Right hindlimb (tissue), 1 donor: ENCODE data around the gene COL4A1.
"Not testable (repeated sequence)": the region's sequence is repeated elsewhere in the genome, so short reads cannot be mapped to it uniquely, and the experiment has no call there.

Source experiments
- DNase-seq: peaks from one replicate; pipeline ENCODE4 v3.0.0-alpha.2; 2018

The COL4A1 gene

DNA sequence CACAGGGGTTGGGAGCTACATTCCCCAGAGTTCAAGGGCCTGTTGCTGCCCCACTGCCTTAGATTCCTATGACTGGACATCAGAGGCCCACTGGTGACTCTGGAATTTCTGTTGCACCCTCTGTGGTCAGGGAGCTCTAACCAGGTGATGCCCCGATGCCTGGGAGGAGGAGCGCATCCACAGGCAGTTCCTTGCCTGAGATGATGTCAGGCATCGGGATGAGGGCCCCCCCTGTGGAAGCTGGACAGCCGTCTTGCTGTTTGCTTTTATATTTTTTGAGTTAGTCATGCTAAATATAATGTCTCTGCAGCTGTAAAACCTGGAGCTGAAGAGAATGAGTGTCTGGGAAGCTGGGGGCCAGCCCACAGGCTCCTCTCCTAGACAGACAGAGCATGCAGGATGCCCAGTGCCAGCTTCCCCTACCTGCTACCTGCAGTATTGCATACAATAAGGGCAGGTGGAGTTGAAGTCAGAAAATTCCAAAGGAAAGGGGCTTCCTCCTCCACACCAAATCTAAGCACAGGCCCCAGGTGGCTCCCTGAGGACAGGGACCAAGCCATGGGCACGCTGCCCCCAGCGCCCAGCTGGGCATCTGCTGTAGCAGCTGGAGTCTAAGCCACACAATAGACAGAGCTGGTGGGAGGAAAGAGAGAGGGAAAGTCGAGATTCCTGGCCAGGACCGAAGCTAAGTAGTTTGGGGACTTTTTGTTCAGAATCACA, 16.4 kb upstream of the COL4A1 start:
- DNase-seq = peak; percentile 69

DNA sequence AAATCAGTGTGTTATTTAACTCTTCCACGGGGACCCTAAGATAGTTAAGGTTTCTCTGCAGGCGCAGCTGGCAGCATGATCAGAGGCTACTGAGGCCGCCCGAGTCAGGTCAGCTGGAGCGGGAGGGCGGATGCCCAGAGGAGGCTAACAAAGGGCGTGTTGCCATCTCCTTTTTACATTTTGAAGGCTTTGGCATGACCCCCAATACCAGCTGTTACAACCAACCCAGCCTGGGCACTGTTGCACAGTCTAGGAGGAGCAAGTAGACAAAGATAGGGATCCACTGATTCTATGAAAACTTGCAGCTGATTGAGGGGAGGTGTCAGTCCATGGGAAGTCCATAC, 15.8 kb upstream of the COL4A1 start:
- no peak for DNase-seq

DNA sequence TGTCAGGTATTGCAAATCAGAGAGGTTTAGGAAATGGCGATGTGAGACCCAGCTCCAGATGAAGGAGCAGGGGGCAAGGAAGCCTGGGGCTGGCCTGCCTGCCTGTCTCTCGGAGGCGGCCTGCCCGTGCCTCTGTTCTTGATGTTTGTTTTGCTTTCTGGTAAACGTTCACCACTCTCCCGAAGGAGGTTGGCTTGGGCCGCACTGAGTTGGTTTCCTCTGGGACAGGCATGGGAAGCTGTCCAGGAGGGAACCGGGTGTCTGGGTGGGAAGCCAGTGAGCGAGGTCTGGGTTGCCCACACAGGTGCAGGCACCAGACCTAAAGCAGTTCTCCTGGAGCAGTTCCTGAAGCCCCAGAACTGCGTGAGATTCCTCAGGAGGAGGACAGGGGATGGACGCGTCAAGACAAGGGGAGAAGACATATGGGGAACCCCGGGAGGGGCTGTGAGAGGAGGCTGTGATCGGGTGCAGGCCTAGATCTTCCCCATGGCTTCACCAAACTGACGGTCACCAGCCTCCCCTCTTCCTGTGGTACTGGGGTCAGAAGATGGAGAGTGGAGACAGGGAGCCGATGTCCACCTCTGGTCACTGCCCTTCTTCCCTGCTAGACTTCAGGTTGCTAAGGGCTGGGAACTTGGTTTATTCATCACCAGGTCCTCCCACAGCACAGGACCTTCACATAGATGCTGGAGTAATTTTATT, 15.3 kb upstream of the COL4A1 start:
- peak; percentile 18 for DNase-seq

DNA sequence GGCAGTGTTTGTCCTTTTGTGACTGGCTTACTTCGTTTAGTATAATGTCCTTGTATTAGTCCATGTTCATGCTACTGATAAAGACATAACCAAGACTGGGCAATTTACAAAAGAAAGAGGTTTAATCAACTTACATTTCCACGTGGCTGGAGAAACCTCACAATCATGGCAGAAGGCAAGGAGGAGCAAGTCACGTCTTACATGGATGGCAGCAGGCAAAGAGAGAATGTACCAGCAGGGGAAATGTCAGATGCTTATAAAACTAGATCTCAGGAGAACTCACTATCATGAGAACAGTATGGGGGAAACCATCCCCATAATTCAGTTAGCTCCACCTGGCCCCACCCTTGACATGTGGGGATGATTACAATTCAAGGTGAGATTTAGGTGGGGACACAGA, 14.6 kb upstream of the COL4A1 start:
- DNase-seq = not testable (repeated sequence)

DNA sequence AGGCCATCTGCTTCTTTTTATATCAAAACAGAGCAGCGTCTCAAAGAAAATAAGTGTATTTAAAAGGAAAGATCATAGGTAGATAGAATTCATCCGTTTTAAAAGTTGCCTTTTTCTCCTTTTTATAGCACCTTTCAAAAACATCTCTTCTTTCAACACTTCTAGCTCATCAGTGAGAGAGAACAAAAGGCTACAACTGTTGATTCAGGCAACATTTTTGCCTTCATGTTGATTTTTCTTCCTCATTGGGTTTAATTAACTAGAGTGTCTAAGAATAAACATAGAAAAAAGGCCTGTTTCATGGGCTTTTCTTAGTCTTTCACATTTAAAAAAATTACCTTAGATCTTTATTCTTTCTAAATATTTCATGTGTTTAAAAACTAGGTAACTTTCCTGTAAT, 13.7 kb upstream of the COL4A1 start:
- no peak for DNase-seq

DNA sequence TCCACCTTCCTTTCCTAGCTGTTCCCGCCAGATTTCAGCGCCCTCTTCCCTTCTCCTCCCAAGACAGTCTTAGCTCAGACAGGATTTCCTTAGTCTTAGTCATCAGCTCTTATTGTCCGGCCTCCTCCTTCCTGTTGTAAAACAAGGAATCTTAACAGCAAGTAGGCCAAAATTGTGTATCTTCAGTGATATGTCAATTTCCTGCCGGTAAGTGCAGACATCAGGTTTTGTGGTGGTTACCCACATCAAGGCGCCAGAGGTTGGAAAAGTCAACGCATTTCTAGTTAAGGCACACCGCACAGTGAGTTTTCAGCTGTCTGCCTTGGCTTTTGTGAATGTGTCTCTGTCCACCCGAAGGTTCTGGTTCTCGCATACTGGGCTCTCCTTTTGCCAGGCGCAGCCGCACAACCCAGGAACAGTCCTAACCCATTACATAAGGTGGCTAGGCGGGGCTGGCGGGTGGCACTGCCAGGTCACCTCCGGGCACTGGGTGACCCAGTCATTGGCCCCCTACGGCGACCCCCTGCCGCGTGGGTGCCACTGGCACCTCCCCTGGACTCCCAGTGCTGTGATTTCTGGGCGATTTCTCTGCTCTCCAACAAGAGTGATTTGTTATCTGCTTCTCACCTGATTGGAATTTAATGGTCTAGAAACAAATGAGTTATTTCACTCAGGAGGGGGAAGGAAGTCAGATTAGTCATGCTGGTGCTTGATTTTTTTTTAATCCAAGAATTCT, 13.0 kb upstream of the COL4A1 start:
- DNase-seq = peak; percentile 21

DNA sequence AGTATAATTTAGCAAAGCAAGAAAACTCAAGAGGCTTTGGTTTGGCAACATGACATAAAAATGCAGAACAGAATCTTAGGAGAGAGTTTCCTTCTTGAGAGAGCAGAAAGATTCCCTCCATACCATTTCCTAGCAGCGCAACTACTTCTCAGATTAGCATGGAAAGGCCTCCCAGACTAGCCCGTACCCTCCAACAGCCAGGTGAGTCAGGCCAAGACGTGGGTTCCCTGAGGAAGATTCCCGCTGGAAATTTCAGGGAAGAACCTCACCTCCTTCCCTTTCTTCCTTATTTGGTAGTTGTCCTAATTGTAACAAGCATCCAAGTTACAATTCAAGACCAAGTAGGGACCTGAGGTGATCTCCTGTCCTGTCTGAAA, 12.4 kb upstream of the COL4A1 start:
- DNase-seq = no peak

DNA sequence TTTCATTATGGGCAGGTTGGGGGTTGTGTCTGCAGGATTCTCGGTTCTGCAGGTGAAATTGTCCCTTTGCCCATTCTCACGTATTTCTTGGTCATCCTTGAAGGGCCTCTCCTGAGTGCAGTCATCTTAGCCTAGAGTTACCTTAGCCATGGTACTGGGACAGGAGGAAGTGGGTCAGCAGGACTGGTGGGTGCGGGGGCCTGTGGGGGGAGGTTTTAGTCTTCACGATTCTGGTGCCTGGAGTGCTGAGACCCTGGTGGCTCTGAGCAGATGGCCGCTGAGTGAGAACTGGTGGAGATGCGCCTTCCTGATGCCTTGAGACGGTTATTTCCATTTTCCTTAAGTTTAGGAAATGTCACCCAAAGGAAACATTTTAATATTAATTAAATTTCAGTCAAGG, 12.0 kb upstream of the COL4A1 start:
- DNase-seq = peak; percentile 11

DNA sequence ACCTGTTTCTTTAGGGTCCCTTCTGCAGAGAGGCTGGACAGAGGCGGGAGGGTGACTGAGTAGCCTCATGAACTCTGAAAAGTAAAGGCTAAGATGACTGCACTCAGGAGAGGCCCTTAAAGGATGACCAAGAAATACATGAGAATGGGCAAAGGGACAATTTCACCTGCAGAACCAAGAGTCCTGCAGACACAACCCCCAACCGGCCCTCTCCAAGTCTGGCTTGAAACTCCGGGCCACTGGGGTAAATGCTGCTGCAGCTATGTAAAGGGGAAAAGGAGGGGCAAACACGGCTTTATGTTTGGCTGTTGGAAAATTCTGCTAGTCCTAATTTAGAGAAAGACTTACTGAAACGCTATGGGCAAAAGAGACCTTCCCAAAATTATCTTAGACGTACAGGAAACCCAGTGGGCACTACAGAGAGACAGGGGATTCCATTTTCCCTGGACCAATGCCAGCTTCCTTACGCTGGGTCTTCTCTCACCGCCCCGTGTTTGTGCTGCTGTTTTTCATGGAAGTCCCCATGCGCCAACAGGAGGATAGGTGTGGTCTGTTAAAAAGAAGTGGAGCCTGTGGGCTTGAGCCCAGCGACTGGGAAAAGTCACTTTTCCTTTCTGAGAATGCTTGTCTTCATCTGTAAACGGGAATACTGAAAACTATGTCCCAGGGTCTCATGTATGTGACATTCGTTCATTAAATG, 10.7 kb upstream of the COL4A1 start:
- DNase-seq = peak; percentile 15

DNA sequence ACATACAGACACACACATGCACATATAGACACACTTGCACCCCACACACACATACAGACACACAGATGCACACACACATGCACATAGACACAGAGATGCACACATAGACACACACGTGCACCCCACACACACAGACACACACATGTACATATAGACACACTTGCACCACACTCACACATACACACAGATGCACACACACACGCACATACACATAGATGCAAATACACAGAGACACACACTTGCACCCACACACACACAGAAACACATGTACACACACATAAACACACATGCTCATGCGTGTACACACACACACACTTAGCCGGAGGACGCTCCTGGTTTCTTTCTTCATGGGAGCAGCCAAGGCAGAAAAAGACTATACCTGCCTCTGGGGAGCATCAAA, 10.1 kb upstream of the COL4A1 start:
- peak; percentile 7 for DNase-seq

DNA sequence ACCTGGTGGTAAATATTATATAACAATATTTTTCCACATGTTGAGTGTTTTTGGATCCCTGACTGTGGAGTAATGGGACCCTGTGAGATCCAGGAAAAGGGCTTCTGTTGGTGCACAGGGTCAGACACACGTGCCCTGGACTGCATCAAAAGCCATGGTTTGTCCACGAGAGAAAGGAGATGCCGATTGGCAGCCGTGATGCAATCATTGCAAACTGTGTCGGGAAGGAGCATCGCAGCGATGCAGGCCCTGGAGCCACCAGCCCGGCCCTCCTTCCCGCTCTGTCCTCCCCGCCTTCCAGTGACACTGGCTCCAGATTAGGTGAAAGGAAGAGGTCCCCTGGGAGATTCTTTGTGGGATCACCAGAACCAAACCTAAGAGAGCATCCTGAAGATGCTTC, 9.2 kb upstream of the COL4A1 start:
- DNase-seq = peak; percentile 11

DNA sequence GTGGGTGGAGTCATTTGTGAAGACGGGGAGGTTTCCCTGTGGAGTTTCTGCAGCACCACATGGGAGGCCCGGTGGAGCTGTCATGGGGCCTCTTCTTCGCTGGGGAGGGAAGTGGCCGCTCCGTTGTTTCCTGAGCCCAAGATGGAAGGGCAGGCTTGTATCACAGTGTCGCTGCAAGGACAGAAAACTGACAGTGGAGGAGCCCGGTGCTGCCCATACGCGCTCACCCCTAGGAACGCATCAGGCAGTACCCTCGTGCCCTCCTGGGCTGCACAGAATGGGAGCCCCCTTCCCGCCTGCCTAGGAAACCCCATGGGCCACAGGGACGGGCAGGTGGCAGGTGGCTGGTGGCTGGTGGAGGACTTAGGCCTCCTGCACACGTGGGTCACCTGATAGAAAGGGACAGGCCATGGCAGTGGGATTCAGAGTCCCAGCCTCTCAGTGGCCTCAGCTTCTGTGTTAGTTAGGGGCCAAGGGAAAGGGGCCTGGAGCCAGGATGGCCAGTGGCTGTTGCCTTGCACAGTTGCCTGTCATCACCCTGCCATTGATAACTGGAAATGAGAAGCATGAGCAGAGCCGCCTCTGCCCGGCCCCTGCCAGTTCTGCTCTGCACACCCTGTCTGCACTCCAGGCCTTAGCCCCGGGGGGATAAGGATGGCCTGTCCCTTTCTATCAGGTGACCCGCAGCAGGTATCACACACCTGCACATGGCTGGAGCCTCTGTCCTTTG, 7.7 kb upstream of the COL4A1 start:
- DNase-seq = peak; percentile 12

DNA sequence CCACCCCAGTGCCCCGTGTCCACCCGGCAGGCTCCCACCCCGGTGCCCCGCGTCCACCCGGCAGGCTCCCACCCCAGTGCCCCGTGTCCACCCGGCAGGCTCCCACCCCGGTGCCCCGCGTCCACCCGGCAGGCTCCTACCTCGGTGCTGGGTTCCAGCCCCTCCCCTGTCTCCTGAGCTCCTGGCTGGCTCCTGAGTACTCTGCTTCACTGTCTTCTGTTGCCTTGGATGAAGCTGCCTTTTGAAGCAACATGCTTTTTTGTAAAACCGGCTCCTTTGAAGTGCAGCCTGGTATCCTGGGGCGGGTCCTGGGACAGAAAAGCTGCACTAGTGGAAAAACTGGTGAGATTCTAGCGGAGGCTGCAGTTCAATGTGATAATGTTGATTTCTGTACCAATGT, 6.8 kb upstream of the COL4A1 start:
- peak; percentile 7 for DNase-seq

DNA sequence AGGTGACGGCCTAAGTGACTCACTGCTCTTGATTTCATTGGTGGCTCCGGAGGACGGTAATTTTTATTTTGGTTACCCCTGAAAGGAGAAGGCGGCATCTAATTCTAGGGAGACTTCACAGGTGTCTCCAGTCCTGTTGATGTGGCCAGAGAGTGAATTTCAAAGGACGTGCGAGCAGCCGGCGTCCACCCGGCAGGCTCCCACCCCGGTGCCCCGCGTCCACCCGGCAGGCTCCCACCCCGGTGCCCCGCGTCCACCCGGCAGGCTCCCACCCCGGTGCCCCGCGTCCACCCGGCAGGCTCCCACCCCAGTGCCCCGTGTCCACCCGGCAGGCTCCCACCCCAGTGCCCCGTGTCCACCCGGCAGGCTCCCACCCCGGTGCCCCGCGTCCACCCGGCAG, 6.3 kb upstream of the COL4A1 start:
- DNase-seq = not testable (repeated sequence)

DNA sequence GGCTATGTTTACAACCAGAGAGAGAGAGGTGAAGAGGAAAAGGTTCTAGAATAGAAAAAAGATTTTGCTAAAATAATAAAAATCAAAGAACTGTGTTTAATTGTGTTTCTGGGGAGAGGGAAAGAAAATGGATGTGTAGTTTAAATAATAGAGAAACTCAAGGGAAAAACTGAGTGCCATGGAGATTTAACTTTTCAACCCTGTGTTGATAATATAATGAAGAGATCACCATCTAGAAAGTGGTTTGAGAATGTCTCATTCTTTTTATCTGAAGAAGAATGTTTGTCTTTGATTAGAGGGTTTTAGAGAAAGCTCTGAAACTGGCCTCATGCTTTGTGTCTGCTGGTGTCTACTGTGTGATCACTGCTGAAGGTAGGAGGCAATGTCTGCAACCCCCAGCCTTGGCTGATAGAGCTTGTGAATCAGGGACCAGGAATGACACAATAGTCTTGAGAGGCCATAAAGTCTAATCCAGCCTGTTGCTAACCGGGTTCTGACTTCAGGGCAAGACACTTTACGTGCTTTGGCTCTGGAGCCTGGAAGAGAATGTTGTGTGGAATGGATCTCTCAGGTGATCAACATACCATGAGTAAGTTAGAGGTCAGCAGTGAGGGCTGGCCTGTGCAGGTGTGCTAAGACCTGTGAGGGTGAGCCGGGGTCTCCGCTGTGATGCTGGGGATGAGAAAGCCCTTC, 5.5 kb upstream of the COL4A1 start:
- peak; percentile 17 for DNase-seq

DNA sequence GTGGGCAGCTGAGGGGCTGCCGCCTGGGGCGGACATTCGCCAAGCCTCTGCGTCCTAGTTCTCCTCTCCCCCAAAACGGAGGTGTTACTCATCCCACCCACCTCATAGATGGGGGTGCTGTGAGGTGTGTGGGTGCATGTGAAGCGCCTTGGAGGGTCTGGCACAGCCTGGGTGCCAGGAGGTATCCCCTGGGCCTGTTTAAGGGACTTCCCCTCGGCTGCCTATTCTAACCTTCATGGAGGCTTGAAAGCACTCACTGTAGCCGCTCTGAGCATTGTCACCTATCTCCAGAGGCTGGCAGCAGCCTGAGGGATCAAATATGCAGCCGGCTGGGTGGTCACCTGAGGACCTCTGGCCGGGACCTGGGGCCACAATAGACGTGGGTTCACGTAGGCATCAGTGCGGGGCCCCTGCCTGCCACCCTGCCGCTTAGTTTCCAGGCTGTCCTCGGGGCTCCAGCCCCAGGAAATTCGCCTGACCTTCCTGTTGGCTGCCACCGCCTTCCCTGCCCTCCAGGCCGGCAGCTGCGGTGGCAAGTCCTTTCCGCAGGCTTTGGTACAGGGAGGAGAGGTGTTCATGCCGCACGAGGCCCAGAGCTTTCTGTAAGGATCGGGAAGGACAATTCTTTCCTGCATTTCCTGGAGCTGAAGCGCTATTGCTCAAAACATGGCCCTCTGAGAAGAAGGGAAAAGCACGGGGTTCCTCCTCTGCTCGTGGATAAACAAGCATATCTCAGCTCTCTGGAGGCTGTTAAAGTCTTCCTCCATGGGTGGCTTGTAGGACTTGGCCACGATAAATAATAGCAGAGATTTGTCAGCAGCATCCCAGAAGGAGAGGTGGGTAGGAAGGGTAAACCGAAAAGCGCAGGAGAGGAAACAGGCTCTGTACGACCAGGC, 4.7 kb upstream of the COL4A1 start:
- peak; percentile 17 for DNase-seq

DNA sequence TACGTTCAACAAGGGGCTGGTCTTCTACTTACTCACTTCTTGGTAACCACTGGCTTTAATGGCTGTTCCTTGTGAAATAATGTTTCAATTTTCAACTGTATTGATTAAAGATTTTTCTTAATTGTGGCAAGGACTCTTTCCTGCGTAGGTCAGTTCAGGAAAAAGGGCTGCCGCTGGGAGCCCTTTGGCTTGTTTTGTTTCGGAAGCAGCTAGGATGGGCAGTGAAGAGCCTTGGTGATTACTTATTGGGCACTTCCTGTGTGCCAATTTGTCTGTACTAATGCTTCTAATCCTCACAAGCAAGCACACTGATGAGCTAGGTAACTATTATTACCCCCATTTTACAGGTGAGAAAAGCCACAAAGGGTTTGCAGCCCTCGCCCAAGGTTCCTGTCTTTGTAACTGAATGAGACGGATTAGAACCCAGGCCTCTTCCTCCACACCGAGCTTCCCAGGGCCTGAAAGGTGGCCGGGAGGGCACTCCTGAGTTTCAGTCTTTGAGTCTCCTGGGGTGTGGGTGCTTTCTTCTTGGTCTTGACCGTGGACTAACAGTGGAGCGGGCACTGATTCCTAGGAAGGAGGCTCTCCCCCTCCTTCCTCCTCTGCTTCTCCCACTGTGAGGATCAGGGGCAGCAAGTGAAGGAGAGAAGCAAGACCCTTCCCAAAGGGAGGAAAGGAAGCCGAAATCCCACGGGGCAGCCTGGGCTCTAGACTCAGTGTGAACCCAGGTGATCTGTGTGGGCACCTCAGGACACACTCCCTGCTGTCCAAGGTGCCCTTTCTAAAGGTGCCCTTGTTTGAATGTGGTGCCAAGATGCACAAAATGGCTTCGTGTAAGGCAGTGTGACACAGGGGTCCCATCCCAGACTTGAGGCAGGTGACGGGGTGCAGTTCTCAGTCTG, 3.8 kb upstream of the COL4A1 start:
- peak; percentile 9 for DNase-seq

DNA sequence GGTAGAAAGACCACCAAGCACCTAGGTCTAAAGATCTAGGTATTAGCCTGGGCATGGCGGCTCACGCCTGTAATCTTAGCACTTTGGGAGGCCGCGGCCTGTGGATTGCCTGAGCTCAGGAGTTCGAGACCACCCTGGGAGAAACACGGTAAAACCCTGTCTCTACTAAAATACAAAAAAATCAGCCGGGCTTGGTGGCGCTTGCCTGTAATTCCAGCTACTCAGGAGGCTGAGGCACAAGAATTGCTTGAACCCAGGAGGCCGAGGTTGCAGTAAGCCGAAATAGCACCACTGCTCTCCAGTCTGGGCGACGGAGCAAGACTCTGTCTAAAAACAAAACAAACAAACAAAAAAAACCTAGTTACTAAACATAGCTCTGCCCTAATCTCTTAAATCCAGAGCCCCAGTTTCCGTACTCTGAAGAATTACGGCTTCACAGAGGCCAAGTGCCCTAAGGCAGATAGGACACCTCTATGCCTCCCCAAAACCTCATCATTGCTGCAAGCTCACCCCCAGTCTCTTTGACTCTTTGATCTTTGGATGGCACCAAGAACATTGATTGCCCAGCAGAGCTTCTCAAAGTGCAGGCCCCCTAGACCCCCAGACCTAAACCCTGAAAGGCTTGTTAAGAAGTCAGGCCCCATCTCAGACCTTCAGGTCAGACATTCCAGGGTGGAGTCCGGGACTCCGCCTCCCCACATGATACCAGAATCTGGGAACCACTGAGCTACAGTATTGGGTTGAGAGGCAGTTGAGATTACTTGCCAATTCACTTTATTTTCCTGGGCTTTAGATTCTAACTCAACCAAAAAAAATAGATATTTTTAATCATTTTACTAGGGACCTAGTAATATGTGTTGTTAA, 2.9 kb upstream of the COL4A1 start:
- peak; percentile 12 for DNase-seq
